Measurements from ENCODE around the gene SRGAP3. TPM values are rescaled to one million over a fixed set of nuclear protein-coding genes. Genes with fewer than 3 reads are reported as not detected.

Gene SRGAP3
- total RNA-seq, 1 experiment from 2014 or later, result 17.9 TPM

- no peaks in the 10 kb centered on the region for H3K27me3 Mint-ChIP-seq (ENCODE audit: low read depth)
- H3K36me3 Mint-ChIP-seq, result no peaks in the 10 kb centered on the region
- no peak overlapping the region for H3K4me3 Mint-ChIP-seq
- ChIA-PET POLR2A (no interaction called here), CTCF (no interaction called here)
- H3K4me1 Mint-ChIP-seq, result no peaks in the 10 kb centered on the region
- TF ChIP-seq HMGXB4 (CRISPR knock-in tag; IDR thresholded peaks at IDR 0.05) (no peak), NFE2L1 (CRISPR knock-in tag; IDR thresholded peaks at IDR 0.05) (no peak), GRHL2 (CRISPR knock-in tag; IDR thresholded peaks at IDR 0.05; ENCODE audit: insufficient replicate concordance, severe bottlenecking) (no peak), ESRRA (CRISPR knock-in tag; IDR thresholded peaks at IDR 0.05; ENCODE audit: borderline replicate concordance) (no peak), CREM (CRISPR knock-in tag; IDR thresholded peaks at IDR 0.05) (no peak), ETV6 (CRISPR knock-in tag; IDR thresholded peaks at IDR 0.05) (no peak), ZNF416 (CRISPR knock-in tag; IDR thresholded peaks at IDR 0.05) (no peak), JUN (CRISPR knock-in tag; IDR thresholded peaks at IDR 0.05) (no peak)
- TF ChIP-seq, protein P1, sequence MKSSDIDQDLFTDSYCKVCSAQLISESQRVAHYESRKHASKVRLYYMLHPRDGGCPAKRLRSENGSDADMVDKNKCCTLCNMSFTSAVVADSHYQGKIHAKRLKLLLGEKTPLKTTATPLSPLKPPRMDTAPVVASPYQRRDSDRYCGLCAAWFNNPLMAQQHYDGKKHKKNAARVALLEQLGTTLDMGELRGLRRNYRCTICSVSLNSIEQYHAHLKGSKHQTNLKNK (CRISPR knock-in tag; IDR thresholded peaks at IDR 0.05), result no peak
- ATAC-seq (no peak), DNase-seq (ENCODE audit: low spot score) (no peak)
- no peaks in the 10 kb centered on the region for H3K9me3 Mint-ChIP-seq
- H3K27ac Mint-ChIP-seq, result no peak overlapping the region
Measured at GRCh38 chr3:9270704-9271103, 21.3 kb upstream of the SRGAP3 start.

GRCh38 chr3:9266716-9267115 lies 17.3 kb upstream of the SRGAP3 start:
- ChIA-PET POLR2A (no interaction called here), CTCF (no interaction called here)
- H3K27me3 Mint-ChIP-seq (ENCODE audit: low read depth), result peaks cover 4% of the 10 kb centered on the region
- no peak overlapping the region for H3K27ac Mint-ChIP-seq
- no peaks in the 10 kb centered on the region for H3K36me3 Mint-ChIP-seq
- no peaks in the 10 kb centered on the region for H3K4me1 Mint-ChIP-seq
- TF ChIP-seq E2F4 (CRISPR knock-in tag; IDR thresholded peaks at IDR 0.05; ENCODE audit: borderline replicate concordance, low read depth) (no peak), ZNF396 (CRISPR knock-in tag; IDR thresholded peaks at IDR 0.05; ENCODE audit: borderline replicate concordance) (no peak), PRRX2 (CRISPR knock-in tag; IDR thresholded peaks at IDR 0.05) (no peak), ZNF121 (CRISPR knock-in tag; IDR thresholded peaks at IDR 0.05) (no peak), ATF1 (CRISPR knock-in tag; IDR thresholded peaks at IDR 0.05) (no peak), HMGA2 (CRISPR knock-in tag; IDR thresholded peaks at IDR 0.05) (no peak), NFE2L1 (CRISPR knock-in tag; IDR thresholded peaks at IDR 0.05) (no peak)
- TF ChIP-seq, protein P2, sequence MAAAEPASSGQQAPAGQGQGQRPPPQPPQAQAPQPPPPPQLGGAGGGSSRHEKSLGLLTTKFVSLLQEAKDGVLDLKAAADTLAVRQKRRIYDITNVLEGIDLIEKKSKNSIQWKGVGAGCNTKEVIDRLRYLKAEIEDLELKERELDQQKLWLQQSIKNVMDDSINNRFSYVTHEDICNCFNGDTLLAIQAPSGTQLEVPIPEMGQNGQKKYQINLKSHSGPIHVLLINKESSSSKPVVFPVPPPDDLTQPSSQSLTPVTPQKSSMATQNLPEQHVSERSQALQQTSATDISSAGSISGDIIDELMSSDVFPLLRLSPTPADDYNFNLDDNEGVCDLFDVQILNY (CRISPR knock-in tag; IDR thresholded peaks at IDR 0.05), result no peak
- TF ChIP-seq, protein P3, sequence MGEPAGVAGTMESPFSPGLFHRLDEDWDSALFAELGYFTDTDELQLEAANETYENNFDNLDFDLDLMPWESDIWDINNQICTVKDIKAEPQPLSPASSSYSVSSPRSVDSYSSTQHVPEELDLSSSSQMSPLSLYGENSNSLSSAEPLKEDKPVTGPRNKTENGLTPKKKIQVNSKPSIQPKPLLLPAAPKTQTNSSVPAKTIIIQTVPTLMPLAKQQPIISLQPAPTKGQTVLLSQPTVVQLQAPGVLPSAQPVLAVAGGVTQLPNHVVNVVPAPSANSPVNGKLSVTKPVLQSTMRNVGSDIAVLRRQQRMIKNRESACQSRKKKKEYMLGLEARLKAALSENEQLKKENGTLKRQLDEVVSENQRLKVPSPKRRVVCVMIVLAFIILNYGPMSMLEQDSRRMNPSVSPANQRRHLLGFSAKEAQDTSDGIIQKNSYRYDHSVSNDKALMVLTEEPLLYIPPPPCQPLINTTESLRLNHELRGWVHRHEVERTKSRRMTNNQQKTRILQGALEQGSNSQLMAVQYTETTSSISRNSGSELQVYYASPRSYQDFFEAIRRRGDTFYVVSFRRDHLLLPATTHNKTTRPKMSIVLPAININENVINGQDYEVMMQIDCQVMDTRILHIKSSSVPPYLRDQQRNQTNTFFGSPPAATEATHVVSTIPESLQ (CRISPR knock-in tag; IDR thresholded peaks at IDR 0.05), result no peak
- TF ChIP-seq, protein P4, sequence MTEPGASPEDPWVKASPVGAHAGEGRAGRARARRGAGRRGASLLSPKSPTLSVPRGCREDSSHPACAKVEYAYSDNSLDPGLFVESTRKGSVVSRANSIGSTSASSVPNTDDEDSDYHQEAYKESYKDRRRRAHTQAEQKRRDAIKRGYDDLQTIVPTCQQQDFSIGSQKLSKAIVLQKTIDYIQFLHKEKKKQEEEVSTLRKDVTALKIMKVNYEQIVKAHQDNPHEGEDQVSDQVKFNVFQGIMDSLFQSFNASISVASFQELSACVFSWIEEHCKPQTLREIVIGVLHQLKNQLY (CRISPR knock-in tag; IDR thresholded peaks at IDR 0.05), result no peak
- TF ChIP-seq, protein P5, sequence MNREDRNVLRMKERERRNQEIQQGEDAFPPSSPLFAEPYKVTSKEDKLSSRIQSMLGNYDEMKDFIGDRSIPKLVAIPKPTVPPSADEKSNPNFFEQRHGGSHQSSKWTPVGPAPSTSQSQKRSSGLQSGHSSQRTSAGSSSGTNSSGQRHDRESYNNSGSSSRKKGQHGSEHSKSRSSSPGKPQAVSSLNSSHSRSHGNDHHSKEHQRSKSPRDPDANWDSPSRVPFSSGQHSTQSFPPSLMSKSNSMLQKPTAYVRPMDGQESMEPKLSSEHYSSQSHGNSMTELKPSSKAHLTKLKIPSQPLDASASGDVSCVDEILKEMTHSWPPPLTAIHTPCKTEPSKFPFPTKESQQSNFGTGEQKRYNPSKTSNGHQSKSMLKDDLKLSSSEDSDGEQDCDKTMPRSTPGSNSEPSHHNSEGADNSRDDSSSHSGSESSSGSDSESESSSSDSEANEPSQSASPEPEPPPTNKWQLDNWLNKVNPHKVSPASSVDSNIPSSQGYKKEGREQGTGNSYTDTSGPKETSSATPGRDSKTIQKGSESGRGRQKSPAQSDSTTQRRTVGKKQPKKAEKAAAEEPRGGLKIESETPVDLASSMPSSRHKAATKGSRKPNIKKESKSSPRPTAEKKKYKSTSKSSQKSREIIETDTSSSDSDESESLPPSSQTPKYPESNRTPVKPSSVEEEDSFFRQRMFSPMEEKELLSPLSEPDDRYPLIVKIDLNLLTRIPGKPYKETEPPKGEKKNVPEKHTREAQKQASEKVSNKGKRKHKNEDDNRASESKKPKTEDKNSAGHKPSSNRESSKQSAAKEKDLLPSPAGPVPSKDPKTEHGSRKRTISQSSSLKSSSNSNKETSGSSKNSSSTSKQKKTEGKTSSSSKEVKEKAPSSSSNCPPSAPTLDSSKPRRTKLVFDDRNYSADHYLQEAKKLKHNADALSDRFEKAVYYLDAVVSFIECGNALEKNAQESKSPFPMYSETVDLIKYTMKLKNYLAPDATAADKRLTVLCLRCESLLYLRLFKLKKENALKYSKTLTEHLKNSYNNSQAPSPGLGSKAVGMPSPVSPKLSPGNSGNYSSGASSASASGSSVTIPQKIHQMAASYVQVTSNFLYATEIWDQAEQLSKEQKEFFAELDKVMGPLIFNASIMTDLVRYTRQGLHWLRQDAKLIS (CRISPR knock-in tag; IDR thresholded peaks at IDR 0.05; ENCODE audit: borderline replicate concordance), result no peak
- no peak for ATAC-seq
- H3K4me3 Mint-ChIP-seq, result no peak overlapping the region
- no peak for DNase-seq (ENCODE audit: low spot score)
- H3K9me3 Mint-ChIP-seq, result no peaks in the 10 kb centered on the region

Data from WTC11 (cell line).